Astrocyte (in vitro differentiated cells and primary cell): ENCODE data around the gene CACNA1D. TPM values are rescaled to one million over a fixed set of nuclear protein-coding genes. Genes with fewer than 3 reads are reported as not detected.

Source experiments
- DNase-seq: peaks from one replicate; pipeline ENCODE4 v3.0.0-alpha.2; 2010; ENCODE audit warnings: low read depth
- FAIRE-seq: peaks from 2 replicates; lab custom pipeline; 2011; peaks lifted over from hg19 to GRCh38; lab: Jason Lieb, UNC
- H2AFZ ChIP-seq: 2 replicates; pipeline ENCODE4 v1.6.0; 2012; ENCODE audit warnings: low read depth, low read length, inconsistent platforms
- H3K27ac ChIP-seq: 2 replicates; pipeline ENCODE4 v1.5.1; 2011; ENCODE audit warnings: low read depth, low read length, inconsistent platforms
- H3K27me3 ChIP-seq: 2 replicates; pipeline ENCODE4 v1.6.0; 2011; ENCODE audit warnings: low read length, inconsistent platforms; ENCODE audit not compliant: insufficient read depth
- H3K36me3 ChIP-seq: 2 replicates; pipeline ENCODE4 v1.5.1; 2011; ENCODE audit warnings: low read length, inconsistent platforms; ENCODE audit not compliant: insufficient read depth
- H3K4me1 ChIP-seq: 2 replicates; pipeline ENCODE4 v1.5.1; 2011; ENCODE audit warnings: low read length, inconsistent platforms; ENCODE audit not compliant: insufficient read depth
- H3K4me2 ChIP-seq: 2 replicates; pipeline ENCODE4 v1.6.0; 2012; ENCODE audit warnings: low read length, inconsistent platforms
- H3K4me3 ChIP-seq: 2 replicates; pipeline ENCODE4 v1.5.1; 2011; ENCODE audit warnings: low read depth, mild to moderate bottlenecking, low read length, inconsistent platforms; ENCODE audit not compliant: insufficient read depth
- H3K79me2 ChIP-seq: 2 replicates; pipeline ENCODE4 v1.6.0; 2012; ENCODE audit warnings: mild to moderate bottlenecking, low read length, inconsistent platforms; ENCODE audit not compliant: insufficient read depth
- H3K9ac ChIP-seq: 2 replicates; pipeline ENCODE4 v1.6.0; 2012; ENCODE audit warnings: mild to moderate bottlenecking, low read length, inconsistent platforms
- H3K9me3 ChIP-seq: 2 replicates; pipeline ENCODE4 v1.5.1; 2012; ENCODE audit warnings: low read depth, mild to moderate bottlenecking, low read length, inconsistent platforms; ENCODE audit not compliant: insufficient read depth
- H4K20me1 ChIP-seq: 2 replicates; pipeline ENCODE4 v1.6.0; 2012; ENCODE audit warnings: low read length, inconsistent platforms; ENCODE audit not compliant: insufficient read depth
- H3K27ac Mint-ChIP-seq: one replicate; pipeline ENCODE4 v1.8.0; 2021; ENCODE audit warnings: mild to moderate bottlenecking, mixed read lengths; ENCODE audit not compliant: unreplicated experiment
- H3K27me3 Mint-ChIP-seq: one replicate; pipeline ENCODE4 v1.8.0; 2021; ENCODE audit warnings: low read depth, mixed read lengths; ENCODE audit not compliant: unreplicated experiment
- H3K36me3 Mint-ChIP-seq: one replicate; pipeline ENCODE4 v1.8.0; 2021; ENCODE audit warnings: low read depth, mixed read lengths; ENCODE audit not compliant: unreplicated experiment
- H3K4me1 Mint-ChIP-seq: one replicate; pipeline ENCODE4 v1.8.0; 2021; ENCODE audit warnings: low read depth, mixed read lengths; ENCODE audit not compliant: unreplicated experiment
- H3K4me3 Mint-ChIP-seq: one replicate; pipeline ENCODE4 v1.8.0; 2021; ENCODE audit warnings: mild to moderate bottlenecking, moderate library complexity, mixed read lengths; ENCODE audit not compliant: unreplicated experiment
- H3K9me3 Mint-ChIP-seq: one replicate; pipeline ENCODE4 v1.8.0; 2021; ENCODE audit warnings: mild to moderate bottlenecking, mixed read lengths; ENCODE audit not compliant: unreplicated experiment
- CTCF ChIP-seq: IDR thresholded peaks from 2 replicates; pipeline ENCODE4 v1.5.1; 2011; ENCODE audit warnings: low read depth, mild to moderate bottlenecking, inconsistent platforms, low read length, moderate library complexity; ENCODE audit not compliant: insufficient read depth
- EZH2 ChIP-seq: IDR thresholded peaks from 2 replicates; pipeline ENCODE4 v1.6.1; 2012; ENCODE audit warnings: mild to moderate bottlenecking, low read length, inconsistent platforms; ENCODE audit not compliant: insufficient read depth
- total RNA-seq: library from RNA; stranded (reverse); gene quantifications from 2 replicates; pipeline ENCODE4 v1.2.1, GENCODE V29; 2021

Gene CACNA1D
- total RNA-seq, 1 donor from 2014 or later = 0.41 TPM

- FAIRE-seq = no peak
- Histone ChIP-seq H3K9ac (no peak overlapping the region), H3K27me3 (no peaks in the 10 kb centered on the region), H2AFZ (no peak overlapping the region), H3K27ac (no peak overlapping the region), H3K9me3 (no peaks in the 10 kb centered on the region), H3K4me1 (no peaks in the 10 kb centered on the region), H3K79me2 (no peaks in the 10 kb centered on the region), H4K20me1 (no peaks in the 10 kb centered on the region), H3K36me3 (no peaks in the 10 kb centered on the region), H3K4me2 (no peak overlapping the region), H3K4me3 (no peak overlapping the region)
- H3K4me1 Mint-ChIP-seq = no peaks in the 10 kb centered on the region
- TF ChIP-seq CTCF = no peak
- TF ChIP-seq EZH2 = no peak
- H3K36me3 Mint-ChIP-seq = no peaks in the 10 kb centered on the region
- no peak overlapping the region for H3K27ac Mint-ChIP-seq
- no peak overlapping the region for H3K4me3 Mint-ChIP-seq
- no peak for DNase-seq
- H3K9me3 Mint-ChIP-seq = no peaks in the 10 kb centered on the region
- peaks cover 30% of the 10 kb centered on the region for H3K27me3 Mint-ChIP-seq
Observed at GRCh38 chr3:53689681-53690080, 195.3 kb downstream of the CACNA1D start.

- Histone ChIP-seq H2AFZ (no peak overlapping the region), H3K27ac (no peak overlapping the region), H3K4me2 (no peak overlapping the region), H3K9me3 (no peaks in the 10 kb centered on the region), H3K4me3 (no peak overlapping the region), H3K9ac (no peak overlapping the region), H4K20me1 (no peaks in the 10 kb centered on the region), H3K36me3 (no peaks in the 10 kb centered on the region), H3K4me1 (no peaks in the 10 kb centered on the region), H3K79me2 (no peaks in the 10 kb centered on the region), H3K27me3 (no peaks in the 10 kb centered on the region)
- no peak for FAIRE-seq
- TF ChIP-seq CTCF = no peak
- no peak for TF ChIP-seq EZH2
- no peaks in the 10 kb centered on the region for H3K4me1 Mint-ChIP-seq
- no peak overlapping the region for H3K4me3 Mint-ChIP-seq
- no peak overlapping the region for H3K27ac Mint-ChIP-seq
- H3K27me3 Mint-ChIP-seq = peaks cover 30% of the 10 kb centered on the region
- H3K36me3 Mint-ChIP-seq = no peaks in the 10 kb centered on the region
- DNase-seq = no peak
- no peaks in the 10 kb centered on the region for H3K9me3 Mint-ChIP-seq
Observed at GRCh38 chr3:53690521-53690920, 196.1 kb downstream of the CACNA1D start.

GRCh38 chr3:53691349-53691748, 196.9 kb downstream of the CACNA1D start:
- H3K4me3 ChIP-seq = no peak overlapping the region
- H3K36me3 ChIP-seq = no peaks in the 10 kb centered on the region
- no peak overlapping the region for H2AFZ ChIP-seq
- no peaks in the 10 kb centered on the region for H3K36me3 Mint-ChIP-seq
- H3K9ac ChIP-seq = no peak overlapping the region
- no peaks in the 10 kb centered on the region for H3K9me3 ChIP-seq
- DNase-seq (no peak), FAIRE-seq (no peak)
- H3K27ac ChIP-seq = no peak overlapping the region
- no peaks in the 10 kb centered on the region for H3K4me1 Mint-ChIP-seq
- H3K27me3 Mint-ChIP-seq = peaks cover 30% of the 10 kb centered on the region
- TF ChIP-seq CTCF (no peak), EZH2 (no peak)
- no peaks in the 10 kb centered on the region for H3K27me3 ChIP-seq
- H3K4me2 ChIP-seq = no peak overlapping the region
- no peaks in the 10 kb centered on the region for H3K4me1 ChIP-seq
- no peak overlapping the region for H3K4me3 Mint-ChIP-seq
- H3K79me2 ChIP-seq = no peaks in the 10 kb centered on the region
- H4K20me1 ChIP-seq = no peaks in the 10 kb centered on the region
- H3K27ac Mint-ChIP-seq = no peak overlapping the region
- H3K9me3 Mint-ChIP-seq = no peaks in the 10 kb centered on the region
